HG03520 (cell line): ENCODE measurements around the gene CLDN4.
"Not testable (repeated sequence)": the region's sequence is repeated elsewhere in the genome, so short reads cannot be mapped to it uniquely, and the experiment has no call there.

Source experiments
- ATAC-seq: cut with Tn5 transposase; IDR thresholded peaks from one replicate; pipeline ENCODE4 v1.9.1; 2021; ENCODE audit warnings: mild to moderate bottlenecking, moderate library complexity; ENCODE audit not compliant: unreplicated experiment

CLDN4 gene

GRCh38 chr7:73842067-73842976 is 11.5 kb downstream of the CLDN4 start, which contains the start of gene METTL27:
Gene METTL27 (minus strand): TSS chr7:73842516. CDS start chr7:73842140, 376 bp downstream.
- ATAC-seq: peak; percentile 92

DNA sequence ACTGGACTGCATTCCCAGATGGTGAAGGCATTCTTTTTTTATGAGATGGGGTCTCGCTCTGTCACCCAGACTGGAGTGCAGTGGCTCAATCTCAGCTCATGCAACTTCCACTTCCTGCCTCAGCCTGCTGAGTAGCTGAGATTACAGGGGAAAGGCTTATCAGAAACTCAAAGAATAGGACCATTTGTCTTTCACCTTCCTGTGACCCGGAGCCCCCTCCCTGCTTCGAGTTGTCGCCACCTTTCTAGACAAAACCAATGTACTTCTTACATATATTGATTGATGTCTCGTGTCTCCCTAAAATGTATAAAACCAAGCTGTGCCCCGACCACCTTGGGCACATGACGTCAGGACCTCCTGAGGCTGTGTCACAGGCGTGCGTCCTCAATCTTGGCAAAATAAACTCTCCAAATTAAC is 13.3 kb downstream of the CLDN4 start:
- ATAC-seq: no peak

DNA sequence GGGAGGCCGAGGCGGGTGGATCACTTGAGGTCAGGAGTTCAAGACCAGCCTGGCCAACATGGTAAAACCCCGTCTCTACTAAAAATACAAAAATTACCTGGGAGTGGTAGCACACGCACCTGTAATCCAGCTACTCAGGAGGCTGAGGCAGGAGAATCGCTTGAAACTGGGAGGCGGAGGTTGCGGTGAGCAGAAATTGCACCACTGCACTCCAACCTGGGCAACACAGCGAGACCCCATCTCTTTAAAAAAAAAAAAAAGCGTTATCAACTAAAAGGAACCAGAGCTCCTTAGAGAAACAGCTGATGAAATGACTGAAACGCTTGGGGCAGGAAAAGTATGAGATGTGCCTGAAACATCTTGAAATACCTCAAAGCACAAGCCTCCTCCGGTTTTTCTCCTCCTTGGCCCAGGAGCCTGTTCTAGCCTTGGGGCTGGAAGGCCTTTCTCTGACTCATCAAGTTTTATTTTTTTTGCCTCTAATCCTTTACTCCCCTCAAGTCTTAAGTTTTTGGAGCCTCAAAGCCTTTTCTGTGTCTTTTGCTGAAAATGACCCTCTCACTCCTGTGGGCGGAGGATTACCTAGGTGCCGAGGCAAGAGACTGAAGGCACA is 14.2 kb downstream of the CLDN4 start:
- no peak for ATAC-seq

- ATAC-seq: not testable (repeated sequence)
Observed at GRCh38 chr7:73845701-73846195, 15.0 kb downstream of the CLDN4 start.

- ATAC-seq: no peak
Observed at GRCh38 chr7:73847941-73848723, 17.3 kb downstream of the CLDN4 start.

DNA sequence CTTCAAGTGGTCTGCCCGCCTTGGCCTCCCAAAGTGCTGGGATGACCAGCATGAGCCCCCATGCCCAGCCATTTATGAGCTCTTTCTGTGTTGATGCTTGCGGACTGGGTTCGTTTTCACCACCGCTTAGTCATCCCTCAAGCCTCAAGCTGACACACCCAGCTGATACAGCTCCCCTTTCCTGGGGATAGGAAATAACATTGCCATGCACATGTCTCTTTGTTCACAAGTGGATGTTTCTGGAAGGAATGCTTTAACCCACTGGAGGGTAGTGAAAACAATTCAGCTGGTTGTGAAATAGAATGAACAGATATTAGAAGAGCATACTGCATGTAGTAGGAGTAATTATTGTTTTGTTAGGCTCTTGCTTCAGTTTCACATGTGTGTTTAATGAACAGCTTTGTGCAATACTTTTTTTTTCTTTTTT is 20.0 kb downstream of the CLDN4 start:
- ATAC-seq: no peak

DNA sequence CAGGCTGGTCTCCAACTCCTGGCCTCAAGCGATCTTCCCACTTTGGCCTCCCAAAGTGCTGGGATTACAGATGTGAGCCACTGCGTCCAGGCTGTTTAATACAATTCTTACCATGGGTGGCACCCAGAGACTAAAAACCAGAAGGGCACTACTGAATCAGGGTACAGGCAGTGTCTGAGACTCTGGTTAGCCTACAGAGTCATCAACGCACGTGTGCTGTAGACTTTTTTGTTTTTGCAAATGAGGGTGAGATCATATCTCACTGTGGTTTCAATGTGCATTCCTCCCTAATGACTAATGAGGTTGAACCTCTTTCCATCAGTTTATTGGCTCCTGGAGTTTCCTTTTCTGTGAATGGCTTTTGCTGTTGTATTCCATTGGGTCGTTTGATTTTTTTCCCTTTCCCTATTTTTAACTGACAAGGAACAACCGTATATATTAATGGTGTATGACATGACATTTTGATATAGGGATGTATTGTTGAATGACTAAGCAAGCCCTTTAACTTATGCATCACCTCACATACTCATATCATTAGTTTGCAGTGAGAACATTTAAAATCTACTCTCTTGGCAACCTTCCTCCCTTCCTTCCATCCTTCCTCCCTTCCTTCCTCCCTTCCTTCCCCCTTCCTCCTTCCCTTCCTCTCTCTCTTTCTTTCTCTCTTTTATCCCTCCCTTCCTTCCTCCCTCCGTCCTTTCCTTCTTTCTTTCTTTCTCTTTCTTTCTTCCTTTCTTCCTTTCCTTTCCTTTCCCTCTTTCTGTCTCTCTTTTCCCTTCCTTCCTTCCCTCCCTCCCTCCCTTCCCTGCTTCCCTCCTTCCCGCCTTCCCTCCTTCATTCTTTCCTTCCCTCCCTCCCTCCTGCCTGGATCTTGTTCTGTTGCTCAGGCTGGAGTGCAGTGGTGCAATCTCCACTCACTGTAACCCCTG is 20.9 kb downstream of the CLDN4 start:
- ATAC-seq: no peak

- no peak for ATAC-seq
Observed at GRCh38 chr7:73852500-73852899, 21.7 kb downstream of the CLDN4 start.

DNA sequence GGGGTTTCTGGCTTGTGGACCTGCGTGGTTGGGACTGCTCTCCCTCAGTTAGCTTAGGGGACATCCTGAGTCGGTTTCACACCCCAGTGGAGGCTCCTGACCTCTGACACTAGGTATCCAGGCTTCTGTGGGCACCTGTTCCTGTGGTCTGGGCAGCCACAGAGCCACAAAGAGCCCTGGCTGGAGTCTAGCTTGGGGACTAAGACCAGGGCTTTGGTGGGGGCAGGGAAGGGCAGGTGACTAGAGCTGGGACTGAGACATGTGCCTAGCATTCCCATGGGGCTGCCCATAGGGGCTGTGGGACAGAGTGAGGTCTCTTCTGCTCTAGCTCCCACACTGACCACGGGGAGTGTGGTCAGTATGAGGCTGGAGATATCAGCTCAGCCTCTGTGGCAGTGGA is 26.1 kb downstream of the CLDN4 start:
- no peak for ATAC-seq

GRCh38 chr7:73858807-73859206 is 28.0 kb downstream of the CLDN4 start:
- no peak for ATAC-seq

GRCh38 chr7:73860859-73861258 is 30.1 kb downstream of the CLDN4 start, which contains the start of gene TMEM270:
Gene TMEM270 (plus strand): TSS chr7:73861159. CDS start chr7:73861195, 36 bp downstream.
- no peak for ATAC-seq

DNA sequence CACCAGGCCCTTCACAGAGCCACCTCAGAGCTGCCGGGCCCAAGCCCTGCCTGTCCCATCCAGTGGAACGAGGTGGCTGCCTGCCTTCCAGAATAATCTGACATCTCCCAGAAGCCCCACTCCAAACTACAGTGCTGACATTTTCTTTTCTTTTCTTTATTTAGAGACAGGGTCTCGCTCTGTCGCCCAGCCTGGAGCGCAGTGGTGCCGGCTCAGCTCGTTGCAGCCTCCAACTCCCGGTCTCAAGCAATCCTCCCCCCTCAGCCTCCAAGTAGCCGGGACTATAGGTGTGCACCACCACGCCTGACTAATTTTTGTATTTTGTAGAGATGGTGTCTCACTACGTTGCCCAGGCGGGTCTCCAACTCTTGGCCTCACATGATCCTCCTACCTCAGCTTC is 30.5 kb downstream of the CLDN4 start:
- ATAC-seq: no peak

DNA sequence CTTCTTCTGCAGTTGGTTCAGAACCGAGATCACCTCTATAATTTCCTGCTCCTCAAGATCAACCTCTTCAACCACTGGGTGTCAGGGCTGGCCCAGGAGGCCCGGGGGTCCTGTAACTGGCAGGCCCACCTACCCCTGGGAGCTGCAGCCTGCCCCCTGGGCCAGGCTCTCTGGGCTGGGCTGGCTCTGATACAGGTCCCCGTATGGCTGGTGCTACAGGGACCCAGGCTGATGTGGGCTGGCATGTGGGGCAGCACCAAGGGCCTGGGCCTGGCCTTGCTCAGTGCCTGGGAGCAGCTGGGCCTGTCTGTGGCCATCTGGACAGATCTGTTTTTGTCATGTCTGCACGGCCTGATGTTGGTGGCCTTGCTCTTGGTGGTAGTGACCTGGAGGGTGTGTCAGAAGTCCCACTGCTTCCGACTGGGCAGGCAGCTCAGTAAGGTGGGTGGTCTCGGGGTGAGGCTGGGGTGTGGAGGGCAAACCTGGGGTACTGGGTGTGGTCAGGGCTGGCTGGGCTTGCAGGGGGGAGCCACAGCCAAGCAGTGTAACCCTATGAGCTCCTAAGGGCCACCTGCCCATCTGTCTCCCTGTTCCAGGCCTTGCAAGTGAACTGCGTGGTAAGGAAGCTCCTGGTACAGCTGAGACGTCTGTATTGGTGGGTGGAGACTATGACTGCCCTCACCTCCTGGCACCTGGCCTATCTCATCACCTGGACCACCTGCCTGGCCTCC is 34.4 kb downstream of the CLDN4 start:
- ATAC-seq: no peak

DNA sequence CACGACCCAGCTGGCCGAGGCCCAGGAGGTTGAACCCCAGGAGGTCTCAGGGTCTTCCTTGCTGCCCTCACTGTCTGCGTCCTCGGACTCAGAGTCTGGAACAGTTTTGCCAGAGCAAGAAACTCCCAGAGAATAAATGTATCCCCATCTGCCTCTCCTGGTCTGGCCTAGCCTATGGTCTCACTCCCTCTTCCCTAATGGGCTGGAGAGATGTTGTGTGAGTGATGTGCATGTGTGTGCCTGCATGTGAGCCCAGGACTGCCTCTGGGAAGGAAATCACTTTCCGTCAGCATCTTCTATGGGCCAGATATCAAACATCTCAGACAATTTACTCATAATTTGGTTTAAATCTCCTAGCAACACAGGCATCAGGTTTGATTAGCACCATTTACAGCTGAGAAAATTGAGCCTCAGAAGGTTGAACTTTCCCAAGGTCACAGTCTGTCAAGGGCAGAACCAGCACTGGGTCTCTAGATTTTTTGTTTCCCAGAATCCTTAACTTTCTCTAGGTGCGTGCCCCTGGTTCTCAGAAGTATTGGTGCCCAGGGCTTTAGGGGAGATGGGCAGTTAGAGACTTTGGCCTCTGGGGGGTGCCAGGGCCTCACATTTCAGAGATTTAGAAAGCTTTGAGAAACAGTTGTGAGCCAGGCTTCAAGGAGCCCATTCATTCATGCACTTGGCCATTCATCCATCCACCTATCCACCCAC is 35.1 kb downstream of the CLDN4 start:
- ATAC-seq: no peak

DNA sequence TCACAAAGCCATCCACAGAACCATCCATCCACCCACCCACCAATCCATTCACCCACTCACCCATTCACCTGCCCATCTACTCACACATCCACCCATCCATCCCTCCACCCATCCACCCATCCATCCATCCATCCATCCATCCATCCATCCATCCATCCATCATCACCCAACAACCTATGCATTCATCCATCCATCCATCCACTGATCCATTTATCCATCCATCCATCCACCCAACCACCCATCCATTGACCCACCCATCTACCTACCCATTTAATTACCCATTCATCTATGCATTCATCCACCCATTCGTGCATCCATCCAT is 35.6 kb downstream of the CLDN4 start:
- ATAC-seq: no peak

DNA sequence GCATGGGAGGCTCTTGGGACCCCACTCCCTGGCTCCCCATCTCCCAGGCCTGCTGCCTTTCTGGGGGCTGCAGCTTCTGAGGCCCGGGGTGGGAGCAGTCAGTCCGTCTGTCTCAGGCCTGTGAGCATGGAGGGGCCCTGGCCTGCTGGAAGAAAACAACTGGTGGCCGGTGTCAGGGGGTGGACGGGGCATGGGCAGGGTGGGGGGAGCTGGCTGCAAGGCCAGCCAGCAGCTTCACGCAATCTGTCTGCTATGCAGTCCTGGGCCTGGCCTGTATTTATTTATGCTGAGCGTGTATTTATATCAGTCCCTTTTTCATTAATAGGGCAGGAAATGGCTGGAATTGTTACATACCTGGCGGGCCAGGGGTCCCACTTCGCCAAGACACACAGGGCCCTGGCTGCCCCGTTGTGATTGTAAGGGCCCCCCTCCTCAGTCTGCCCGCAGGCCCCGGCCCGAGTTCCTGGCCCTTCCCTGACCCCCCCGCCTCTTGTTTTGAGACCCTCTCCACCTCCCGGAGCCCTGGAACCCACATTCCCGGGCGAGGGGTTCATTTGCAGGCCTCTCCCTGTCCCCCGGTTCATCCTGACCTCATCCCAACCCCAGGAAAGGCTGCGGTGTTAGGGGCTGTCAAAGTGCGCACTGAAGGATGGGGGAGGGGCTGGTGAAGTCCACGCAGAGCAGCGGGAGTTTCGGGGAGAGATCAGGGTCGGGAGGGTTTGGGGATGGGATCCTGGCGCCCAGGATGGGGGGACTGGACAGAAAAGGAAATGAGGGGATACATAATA is 38.4 kb downstream of the CLDN4 start:
- no peak for ATAC-seq

GRCh38 chr7:73870041-73870492 is 39.3 kb downstream of the CLDN4 start:
- ATAC-seq: no peak
